ENCODE measurements around the gene EN2.
A peak's percentile ranks its signal among the peaks of the same experiment; 100 is the strongest.

The EN2 gene

DNA sequence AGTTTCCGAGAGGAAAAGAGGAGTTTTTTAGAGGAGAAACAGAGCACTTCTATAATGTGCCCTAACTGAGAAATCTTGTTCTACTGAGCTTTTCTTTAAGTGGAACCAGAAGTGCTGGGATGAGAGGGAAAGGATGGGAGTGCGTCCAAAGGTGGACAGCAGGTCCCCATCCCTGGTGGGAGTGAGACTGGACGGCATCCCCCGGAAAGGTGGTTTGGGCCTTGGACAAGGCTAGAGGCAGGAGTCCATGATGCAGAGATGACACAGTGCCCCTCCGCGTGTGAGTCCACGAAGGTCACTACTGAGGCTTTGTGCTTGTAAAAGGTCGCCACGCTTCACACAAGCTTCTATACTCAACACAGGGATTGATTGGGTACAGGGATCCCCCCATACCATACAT is 6.1 kb upstream of the EN2 start:
- no peak for DNase-seq

GRCh38 chr7:155452505-155453295 is 5.2 kb upstream of the EN2 start:
- no peak for DNase-seq

DNA sequence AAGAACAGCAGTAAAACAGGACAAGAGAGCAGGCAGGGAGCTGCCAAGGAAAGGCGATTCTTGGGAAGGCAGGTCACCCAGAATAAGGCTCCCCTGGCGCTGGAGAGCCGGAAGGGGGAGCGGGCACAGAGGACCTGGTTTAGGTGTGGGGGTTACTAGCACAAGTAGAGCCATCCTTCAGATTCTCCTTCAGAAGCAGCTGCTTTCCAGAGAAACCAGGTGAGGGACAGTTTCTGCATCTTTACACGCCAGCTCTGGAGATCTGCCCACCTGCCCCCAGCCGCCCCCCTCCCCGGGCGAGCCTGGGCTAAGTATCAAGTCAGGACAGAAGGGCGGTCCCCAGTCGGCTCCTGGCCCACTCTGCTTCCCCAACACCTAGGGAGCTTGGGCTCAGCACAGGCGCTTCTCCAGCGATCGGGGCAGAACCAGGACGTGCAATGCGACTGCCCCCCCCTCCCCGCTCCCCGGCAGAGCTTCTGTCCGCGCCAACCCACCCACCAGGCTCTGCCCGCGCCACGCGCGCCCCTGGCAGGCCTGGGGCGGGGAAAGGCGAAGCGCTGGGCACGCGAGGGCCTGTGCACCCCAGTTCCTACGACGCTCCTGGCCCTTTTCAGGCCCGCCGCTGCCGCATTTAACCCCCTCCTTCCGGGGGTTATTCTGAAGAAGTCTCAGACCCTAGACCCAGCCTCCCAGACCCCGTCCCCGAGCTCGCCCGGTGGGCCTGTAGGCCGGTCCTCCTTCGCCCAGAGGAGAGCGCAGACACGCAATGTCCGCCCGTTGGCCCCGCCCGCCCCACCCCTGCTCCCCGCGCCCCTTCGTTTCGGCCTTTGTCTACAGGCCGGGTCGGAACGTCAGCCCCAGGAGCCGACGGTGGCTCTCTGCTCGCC is 4.4 kb upstream of the EN2 start:
- no peak for DNase-seq

GRCh38 chr7:155454183-155455112 is 3.5 kb upstream of the EN2 start:
- DNase-seq, result no peak

DNA sequence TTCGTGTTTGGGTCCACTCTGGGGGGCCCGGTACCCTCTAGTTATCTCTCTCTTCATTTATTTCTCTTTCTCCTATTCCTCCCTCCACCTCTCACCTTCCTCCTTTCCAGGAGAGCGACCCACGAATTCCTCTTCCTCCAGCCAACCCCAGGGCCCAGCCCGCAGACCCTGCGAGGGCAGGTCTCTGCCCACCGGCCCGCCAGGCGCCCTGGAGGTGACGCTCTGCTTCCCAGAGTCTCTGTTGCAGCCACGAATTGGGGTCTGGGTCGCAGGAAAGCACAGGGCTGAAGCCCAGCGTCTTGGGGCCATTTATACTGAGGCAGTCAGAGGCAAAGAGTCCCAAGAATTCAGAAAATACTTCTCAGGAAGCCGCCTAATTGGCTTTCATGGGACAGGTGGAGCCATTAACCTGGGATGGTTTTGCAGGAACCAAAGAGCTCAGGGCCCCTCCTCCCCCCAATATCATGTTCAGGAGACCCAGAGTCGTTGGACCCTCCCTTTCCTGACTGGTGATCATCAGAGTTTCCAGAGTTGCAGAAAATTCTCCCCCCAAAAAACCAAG is 2.7 kb upstream of the EN2 start:
- DNase-seq, result no peak

DNA sequence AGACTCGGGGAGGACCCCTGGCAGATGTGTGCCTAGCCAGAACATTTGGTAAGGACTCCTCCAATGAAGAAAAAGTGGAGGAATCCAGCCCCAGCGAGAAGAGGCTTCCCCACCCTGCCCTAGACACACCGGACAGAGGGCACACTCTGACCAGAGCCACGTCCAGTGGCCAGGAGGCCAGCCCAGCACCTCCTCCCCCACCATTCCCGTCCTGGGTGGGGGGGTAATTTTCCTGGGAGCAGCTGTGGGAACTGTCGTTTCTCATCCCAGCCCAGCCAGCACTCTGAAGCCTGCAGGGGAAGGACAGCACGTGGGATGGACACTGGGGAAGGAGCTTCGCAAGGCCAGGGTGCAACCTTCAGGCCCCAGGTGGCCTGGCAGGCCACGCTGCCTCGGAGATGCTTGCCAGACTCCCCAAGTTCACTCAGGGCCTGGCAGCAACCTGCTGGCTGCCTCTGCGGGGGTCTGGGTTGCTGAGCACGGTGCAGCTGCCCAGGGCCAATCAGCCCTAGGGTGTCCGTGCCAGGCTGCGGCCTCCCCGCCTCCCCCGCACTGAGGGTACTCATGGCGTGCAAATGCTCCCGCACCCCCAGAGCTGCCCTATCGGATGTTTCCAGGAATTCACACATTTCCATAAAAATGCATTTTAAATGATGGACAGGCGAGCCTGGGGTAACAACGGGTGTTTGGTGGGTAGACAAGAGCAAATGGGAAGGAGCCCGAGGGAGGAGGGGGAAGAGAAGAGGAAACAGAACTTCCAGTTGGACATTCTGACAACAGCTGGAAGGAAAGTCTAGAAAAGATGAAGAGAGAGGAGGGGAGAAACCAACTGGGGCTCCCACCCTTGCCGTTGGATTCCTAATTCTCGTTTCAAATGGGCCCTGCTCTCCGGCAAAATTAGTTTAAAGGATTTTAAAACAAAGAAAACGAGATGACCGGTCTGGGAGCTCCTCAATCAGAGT is 1.9 kb upstream of the EN2 start:
- DNase-seq, result no peak

GRCh38 chr7:155456738-155457543 is 988 bp upstream of the EN2 start:
- peak; percentile 97 for DNase-seq

DNA sequence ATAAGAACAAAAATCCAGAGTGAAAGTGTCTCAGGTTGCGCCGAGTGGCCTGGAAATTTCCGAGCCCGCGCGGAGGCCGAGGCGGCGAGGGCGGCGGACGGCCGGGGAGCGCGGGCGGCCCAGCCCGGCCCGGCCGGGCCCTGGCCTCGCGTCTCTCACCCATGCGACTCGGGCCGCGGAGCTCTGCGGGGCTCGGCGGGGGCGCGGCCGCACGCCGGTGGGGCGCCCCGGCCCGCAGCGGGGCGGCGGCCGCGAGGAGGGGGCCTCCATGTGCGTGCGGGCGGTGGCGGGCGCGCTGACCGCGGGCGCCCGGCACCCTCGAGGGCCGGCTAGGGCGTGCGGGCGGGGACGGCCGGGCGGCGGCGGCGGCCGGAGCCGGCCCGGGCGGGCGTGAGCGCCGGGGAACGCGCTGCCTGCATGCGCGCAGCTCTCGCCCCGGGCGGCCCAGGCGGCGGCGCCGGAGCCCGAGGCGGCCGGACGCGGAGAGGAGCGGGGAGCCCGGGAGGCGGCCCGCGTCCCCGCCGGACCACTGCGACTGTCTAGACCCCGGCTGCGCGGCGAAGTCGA is 302 bp upstream of the EN2 start:
- DNase-seq, result no peak

- DNase-seq, result peak; percentile 43
These were observed 1.2 kb downstream of the EN2 start for GRCh38 chr7:155458878-155459699.

DNA sequence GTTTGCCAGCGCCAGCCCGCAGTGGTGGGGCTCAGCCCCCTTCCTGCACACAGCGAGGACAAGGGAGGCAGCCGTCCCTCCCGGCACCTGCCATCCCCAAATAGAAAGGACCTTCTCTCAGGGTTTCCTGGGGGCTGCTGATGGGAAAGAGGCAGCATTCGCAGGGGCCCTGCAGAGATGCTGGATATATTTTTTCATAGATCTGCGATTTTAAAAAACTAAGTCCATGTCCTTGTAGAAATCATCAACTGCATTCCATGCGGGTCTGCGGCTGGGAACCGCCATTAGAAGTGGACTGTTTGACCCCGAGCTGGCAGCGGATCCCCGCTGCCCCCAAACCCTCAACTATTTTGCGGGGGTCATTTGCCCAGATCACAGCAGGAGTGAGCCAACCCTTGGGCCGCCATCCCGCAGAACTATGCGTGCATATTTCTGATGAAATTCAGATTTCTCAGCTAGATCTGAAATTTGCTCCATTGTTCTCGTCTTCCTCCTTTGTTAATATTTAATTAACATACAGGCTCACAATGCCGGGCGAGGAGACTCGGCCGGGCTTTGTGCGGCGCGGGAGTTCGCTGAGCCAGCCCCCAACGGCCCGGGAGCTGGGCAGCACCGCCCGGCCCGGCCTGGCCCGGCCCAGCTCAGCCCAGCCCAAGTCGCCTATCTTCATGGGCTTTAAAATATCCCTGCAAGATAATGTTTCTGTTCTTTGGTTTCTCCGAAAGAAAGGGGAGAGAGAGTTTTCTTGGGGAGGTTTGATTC is 2.0 kb downstream of the EN2 start:
- peak; percentile 44 for DNase-seq

GRCh38 chr7:155460926-155461613 is 3.1 kb downstream of the EN2 start:
- DNase-seq, result no peak

- DNase-seq, result no peak
These were observed 3.7 kb downstream of the EN2 start for GRCh38 chr7:155461631-155462030.

DNA sequence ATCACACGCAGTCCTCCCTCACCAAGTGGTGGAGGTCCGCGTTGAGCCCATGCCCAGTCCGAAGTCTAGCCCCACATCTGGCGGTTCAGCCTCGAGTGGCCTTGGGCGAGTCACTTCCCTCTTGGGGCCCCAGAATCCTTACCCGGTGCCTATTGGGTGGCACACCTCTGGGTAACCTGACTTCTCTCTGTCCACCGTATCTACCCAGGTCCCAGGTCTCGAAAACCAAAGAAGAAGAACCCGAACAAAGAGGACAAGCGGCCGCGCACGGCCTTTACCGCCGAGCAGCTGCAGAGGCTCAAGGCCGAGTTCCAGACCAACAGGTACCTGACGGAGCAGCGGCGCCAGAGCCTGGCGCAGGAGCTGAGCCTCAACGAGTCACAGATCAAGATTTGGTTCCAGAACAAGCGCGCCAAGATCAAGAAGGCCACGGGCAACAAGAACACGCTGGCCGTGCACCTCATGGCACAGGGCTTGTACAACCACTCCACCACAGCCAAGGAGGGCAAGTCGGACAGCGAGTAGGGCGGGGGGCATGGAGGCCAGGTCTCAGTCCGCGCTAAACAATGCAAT is 4.3 kb downstream of the EN2 start:
- no peak for DNase-seq

GRCh38 chr7:155463114-155463811 is 5.3 kb downstream of the EN2 start:
- DNase-seq, result no peak

DNA sequence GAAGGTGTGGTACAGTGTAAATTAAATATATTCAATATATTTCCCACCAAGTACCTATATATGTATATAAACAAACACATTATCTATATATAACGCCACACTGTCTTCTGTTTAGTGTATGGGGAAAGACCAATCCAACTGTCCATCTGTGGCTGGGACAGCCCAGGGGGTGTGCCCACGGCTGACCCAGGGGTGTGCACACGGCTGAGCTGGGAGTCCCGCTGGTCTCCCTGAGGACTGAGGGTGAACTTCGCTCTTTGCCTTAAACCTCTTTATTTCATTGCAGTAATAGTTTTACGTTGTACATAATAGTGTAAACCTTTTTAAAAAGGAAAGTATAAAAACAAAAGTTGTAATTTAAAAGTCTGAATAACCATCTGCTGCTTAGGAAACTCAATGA is 6.3 kb downstream of the EN2 start:
- DNase-seq, result no peak

DNA sequence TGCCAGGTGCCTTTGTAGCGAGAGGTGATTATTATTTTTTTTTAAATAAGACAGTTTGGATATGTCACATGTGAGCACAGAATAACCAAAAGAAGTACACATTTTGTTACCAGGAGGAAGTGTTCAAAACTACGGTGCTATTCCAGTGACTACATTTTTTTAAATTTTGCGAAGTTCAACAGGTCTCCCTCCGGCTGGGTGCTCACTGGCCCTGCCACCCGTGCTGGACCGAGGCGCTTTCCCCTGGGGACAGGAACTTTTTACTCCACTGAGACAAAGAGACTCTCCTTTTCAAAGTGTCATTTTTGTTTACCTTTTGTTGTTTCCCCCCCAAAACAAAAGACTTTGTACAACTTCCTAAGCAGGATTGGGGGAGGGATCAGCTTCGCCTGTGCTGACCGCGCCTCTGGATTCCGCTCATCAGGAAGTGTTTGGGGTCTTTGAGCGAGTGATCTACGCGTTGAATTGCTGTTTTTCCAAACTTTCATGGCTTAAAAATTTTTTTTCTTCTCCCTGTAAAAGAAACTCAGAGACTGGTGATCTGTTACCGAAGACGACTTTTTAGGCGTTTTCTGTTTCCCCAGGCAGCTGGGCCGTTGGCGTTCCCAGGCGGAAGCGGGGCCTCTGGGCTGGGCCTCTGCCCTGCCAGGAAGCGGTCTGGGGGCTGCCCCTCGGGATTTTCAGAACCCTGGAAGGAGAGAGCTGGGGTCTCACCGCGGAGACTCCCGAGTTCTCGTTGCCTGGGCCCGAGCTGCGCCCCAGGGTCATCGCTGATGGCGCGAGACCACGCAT is 7.2 kb downstream of the EN2 start:
- no peak for DNase-seq
